Esophagus mucosa (tissue), 1 donor: Measurements from ENCODE around the gene ABHD12. TPM values are rescaled to one million over a fixed set of nuclear protein-coding genes. Genes with fewer than 3 reads are reported as not detected.

Experiments
- ATAC-seq: fragments of 200-7000 bp; cut with Tn5 transposase; one replicate; pipeline ENCODE4 v1.9.1; 2020
- total RNA-seq: library from RNA; stranded (reverse); gene quantifications from one replicate; pipeline ENCODE4 v1.2.4, GENCODE V29; 2023
- donor health status: DM: yes; HTN: yes; CAD: no.

Gene ABHD12
- total RNA-seq, 1 donor from 2014 or later = 29.4 TPM

DNA sequence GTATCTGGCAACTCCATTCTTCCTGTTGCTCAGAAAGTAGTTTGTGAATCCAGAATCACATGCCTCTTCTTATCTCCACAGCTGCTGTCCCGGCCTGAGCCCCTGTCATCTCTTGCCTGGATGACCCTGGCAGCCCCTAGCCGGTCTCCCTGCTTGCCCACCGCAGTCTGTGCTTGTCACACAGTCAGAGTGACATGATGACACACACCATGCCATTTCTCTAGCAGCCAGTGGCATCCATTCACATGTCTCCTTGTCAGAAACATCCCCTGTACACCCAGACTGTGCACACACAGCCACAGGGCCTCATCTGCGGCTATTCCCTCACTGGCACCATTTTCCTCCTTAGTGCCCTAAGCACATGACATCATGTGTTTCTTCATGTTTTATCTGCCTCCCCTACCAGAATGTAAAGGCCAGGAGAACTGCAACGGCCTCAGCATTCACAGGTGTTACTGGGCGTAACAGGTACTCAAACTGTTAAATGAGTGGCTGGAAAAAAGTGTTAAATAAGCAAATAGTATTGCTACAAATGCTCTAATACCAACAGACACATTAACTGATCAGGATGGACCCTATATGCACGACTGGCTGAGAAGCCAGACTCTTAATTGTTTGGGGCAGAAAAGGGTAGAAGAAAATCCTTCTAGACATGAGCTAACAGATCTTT lies 9.6 kb downstream of the ABHD12 start:
- ATAC-seq = no peak

DNA sequence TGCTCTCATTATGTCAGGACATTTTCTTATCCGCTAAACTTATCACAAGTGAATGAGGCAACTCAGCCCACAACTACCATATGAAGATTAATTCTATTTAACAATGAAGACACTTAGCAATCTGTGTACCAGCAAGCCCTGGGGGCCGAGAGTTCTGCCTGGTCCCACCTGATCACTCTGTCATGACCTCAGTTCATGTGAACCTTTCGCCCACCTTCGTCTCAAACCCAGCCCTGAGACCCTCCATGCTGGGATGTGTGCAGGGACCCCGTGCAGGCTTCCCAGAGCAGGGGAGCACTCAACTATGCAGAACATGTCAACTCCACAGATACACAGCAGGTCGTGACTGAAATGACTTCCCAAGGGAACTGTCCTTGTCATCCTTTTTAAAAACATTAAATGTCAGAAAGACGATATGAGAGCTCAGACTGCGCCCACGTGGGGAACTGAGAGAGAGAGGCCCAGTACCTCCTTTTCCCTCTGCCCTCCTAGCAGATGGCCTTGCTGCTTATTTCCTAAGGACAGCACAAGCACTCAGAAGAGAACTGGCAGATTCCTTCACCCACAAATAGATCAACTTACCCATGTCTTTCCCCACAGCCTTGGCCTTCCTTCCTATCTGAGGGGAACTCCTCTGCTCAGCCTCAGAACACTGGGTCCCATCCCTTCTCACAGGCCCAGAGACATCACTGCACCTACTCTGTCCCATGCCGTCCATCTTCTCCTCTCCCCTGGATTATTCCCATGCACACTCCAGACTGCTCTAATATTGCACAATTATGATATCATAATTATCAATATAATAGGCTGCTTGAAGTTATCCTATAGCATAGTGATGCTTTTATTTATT lies 11.5 kb downstream of the ABHD12 start:
- no peak for ATAC-seq

GRCh38 chr20:25378189-25378883 lies 12.3 kb downstream of the ABHD12 start:
- no peak for ATAC-seq

GRCh38 chr20:25376886-25377285 lies 13.7 kb downstream of the ABHD12 start:
- ATAC-seq = no peak

GRCh38 chr20:25376236-25376635 lies 14.4 kb downstream of the ABHD12 start:
- ATAC-seq = no peak

DNA sequence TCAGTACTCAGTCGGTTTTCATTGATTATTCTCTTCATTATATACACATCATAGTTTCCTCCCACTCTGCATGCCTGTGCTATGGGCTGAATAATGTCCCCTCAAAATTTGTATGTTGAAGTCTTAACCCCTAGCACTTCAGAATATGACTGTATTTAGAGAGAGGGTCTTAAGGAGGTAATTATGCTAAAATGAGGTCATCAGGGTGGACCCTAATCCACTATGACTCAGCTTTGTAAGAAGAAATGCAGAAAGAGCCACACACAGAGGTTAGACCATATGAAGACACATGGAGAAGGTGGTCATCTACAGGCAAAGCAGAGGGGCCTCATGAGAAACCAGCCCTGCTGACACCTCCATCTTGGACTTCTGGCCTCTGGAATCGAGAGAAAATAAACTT lies 15.8 kb downstream of the ABHD12 start:
- no peak for ATAC-seq

DNA sequence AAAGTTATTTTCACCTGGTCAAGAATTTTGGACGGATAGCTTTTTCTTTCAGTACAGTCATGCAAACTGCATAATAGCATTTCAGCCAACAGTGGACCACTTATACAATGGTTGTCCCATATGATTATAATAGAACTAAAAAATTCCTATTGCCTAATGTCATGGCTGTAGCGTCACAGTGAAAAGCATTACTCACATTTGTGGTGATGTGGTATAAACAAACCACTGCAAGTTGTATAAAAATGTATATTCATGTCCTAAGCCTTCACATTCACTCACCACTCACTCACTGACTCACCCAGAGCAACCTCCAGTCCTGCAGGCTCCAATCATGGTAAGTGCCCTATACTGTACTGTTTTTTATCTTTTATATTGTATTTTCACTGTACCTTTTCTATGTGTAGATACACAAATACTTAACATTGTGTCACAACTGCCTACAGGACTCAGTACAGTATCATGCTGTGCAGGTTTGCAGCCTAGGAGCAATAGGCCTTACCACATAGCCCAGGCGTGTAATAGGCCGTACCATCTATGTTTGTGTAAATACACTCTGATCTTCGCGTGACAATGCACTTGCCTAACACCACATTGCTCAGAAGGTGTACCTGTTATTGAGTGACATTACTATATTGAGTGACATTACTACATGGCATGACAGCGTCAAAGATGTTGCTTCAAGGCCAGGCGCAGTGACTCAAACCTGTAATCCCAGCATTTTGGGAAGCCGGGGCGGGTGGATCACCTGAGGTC lies 17.9 kb downstream of the ABHD12 start:
- peak; percentile 91 for ATAC-seq

DNA sequence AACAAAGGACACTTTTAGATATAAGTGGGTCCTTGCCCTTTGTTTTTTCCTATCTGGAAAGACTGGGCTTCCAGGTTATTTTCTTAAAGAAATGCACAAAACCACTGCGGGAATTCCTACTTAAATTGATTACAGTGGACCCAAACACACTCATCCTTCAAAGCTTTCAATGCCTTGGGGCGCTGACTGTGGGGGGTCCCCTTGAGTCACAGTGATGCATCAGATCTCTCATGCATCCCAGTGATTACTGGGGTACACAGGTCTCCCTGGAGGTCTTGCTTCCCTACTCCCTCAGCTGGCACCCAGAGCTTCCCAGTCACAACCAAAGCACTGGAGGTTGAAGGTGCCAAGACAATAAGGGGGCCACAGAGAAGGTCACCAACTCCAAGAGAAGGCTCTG lies 20.7 kb downstream of the ABHD12 start:
- no peak for ATAC-seq

- no peak for ATAC-seq
Measured at GRCh38 chr20:25369529-25369928, 21.1 kb downstream of the ABHD12 start.

DNA sequence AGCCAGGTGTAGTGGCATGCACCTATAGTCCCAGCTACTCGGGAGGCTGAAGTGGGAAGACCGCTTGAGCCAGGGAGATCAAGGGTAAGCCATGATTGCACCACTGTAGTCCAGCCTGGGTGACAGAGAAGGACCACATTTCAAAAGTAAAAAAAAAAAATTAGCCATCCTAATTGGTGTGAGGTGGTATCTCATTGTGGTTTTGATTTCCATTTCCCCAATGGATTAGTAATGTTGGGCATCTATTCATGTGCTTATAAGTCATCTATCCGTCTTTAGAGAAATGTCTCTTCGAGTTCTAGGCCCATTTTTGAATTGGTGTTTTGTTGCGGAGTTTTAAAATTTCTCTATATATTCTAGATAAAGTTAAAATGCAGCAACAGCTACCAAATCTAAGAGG lies 21.7 kb downstream of the ABHD12 start:
- no peak for ATAC-seq

- no peak for ATAC-seq
Measured at GRCh38 chr20:25368526-25368925, 22.1 kb downstream of the ABHD12 start.

DNA sequence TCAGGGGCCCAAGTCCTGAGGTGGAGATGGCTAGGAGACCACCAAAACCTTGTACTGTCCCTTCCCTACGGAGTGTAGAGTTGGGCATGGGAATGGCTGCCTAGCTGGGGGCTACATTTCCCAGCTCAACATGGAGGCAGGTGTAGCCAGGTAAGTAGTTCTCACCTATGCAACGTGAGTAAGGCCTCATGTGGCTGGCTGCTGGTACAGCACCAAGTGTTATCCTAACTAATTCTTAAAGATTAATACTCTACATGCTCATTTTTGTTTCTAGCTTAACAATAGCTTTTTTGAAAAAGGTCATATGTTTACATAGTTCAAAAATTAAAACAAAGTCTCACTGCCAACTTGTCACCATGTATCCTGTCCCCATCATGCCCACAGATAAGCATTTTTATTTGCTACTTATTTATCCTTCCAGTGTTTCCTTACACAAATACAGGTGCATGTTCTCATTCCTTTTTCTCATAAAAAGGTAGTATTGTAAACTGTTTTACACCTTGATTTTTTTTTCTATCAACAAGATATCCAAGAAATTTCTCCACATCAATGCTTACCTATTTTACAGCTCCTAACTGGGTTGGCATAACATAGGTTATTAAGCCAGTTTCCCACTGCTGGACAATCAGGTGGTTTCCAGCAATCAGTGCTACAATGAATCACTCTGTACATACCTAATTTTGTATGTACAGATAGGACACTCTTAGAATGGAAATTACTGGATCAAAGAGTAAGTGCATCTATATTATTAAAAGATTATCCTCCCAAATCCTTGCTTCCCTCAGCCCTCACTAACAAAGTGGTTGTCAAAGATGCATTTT lies 25.5 kb downstream of the ABHD12 start:
- ATAC-seq = no peak

GRCh38 chr20:25364180-25364788 lies 26.4 kb downstream of the ABHD12 start:
- no peak for ATAC-seq

- no peak for ATAC-seq
Measured at GRCh38 chr20:25361287-25361683, 29.4 kb downstream of the ABHD12 start.

DNA sequence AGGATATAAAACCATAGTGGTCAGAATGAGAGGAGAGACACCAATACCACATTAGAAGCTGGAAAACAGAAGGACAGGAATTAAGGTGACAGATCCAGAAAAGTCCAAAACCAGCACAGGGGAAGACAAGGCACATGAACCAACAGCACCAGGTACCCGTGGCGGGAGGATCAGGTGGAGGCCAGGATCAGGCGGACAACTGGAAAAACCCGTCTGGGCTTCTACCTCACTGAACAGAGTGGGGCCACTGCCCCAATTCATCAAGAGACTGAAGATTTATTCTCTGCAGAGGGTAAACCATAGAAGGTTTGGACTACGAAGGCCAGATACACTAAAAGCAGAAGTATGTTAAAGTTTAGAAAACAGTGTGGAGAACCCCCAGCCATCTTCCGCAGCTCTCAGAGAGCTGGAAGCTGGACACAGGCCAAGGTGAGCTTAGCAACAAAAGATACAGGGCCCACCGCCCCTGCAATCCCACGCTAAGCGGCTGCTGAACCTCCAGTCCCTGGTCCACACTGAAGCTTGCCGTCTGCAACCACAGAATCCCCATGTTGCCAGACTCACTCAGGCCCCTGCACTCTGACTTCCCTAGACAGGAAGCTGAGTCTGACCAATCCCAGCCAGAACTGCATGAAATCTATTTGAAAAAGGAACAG lies 29.9 kb downstream of the ABHD12 start:
- ATAC-seq = peak; percentile 63

- ATAC-seq = no peak
Measured at GRCh38 chr20:25356271-25356933, 34.2 kb downstream of the ABHD12 start.

DNA sequence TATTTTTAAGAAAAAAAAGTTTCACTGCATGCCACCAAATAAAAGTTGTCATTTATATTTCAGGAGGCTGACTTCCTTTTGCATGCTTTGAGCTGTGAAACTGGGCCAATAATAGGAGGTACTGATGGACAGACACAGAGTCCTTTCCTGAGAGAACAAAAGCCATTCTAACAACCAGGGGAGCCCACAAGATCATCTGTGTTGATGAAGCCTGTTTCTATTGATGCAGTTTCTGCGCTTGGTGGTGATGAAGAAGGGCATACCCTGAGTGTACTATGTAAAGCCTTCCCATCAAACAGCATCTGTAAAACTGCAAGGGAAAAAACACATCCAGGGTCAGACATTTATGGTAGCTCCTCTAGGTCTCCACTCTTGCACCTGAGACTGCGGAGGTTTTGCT lies 34.8 kb downstream of the ABHD12 start:
- ATAC-seq = no peak

DNA sequence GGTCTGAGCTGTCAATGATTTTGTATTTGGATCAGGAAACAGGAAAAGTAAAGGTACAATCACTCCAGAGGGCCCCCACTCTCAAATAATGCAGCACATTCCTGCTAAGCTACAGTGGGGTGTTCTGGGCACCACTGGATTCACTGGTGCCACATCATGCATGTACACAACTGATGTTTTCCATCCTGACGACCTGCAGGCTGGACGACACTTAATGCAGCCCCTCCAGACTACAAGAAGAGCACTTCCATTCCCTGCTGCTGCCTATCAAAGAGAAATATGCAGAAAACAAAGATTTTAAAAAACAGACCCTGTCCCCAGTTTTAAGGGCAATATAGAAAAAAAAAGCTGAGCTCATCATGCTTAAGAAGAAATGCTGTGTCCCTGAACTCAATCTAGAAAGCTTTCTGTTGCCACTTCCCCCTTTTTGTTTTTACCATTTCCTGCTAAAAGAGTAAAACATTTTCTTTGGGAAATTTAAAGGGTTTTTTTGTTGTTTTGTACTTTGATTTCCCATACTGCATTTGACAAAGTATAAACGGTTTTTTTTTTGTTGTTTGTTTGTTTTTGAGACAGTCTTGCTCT lies 35.5 kb downstream of the ABHD12 start:
- no peak for ATAC-seq

GRCh38 chr20:25353747-25354705 lies 36.6 kb downstream of the ABHD12 start:
- peak; percentile 33 for ATAC-seq
